B cell (primary cell): ENCODE results near the gene TATDN2. TPM values are rescaled to one million over a fixed set of nuclear protein-coding genes. Genes with fewer than 3 reads are reported as not detected.

Experiments used
- ATAC-seq: fragments of 200-7000 bp; cut with Tn5 transposase; one replicate; pipeline ENCODE4 v1.10.0; 2021; ENCODE audit warnings: low read depth, mild to moderate bottlenecking, moderate number of reproducible peaks, moderate library complexity
- CTCF ChIA-PET: fragments of 350-600 bp; sonication (Branson Sonifier 250); formaldehyde crosslinking; loops from one replicate; lab custom pipeline; 2021; ENCODE audit warnings: antibody characterized with exemption, inconsistent platforms; lab: Charles Lee
- POLR2A ChIA-PET: fragments of 350-600 bp; sonication (Branson Sonifier 250); formaldehyde crosslinking; loops from one replicate; lab custom pipeline; 2021; ENCODE audit warnings: antibody characterized with exemption; lab: Charles Lee
- DNase-seq: peaks from one replicate; pipeline ENCODE4 v3.0.0; 2013
- H2AFZ ChIP-seq: 2 replicates; pipeline ENCODE4 v1.6.1; 2012; ENCODE audit warnings: mild to moderate bottlenecking, low read depth, low read length; ENCODE audit not compliant: insufficient read depth, poor library complexity, severe bottlenecking
- H3K27ac ChIP-seq, 2 donors: 1 replicate in 1 of 2; 2 replicates in 1 of 2; pipeline ENCODE4 v1.5.1; 2012 to 2013; ENCODE audit warnings: low read length in 2 of 2, mild to moderate bottlenecking in 2 of 2, moderate library complexity in 1 of 2
- H3K27me3 ChIP-seq, 4 experiments: fragments of 200-600 bp in 1 of 4; sonication (generic) in 1 of 4; replicated peaks in 1 of 4; 1 replicate in 2 of 4; 2 replicates in 2 of 4; pipeline versions ENCODE4 v1.6.1 to v1.7.0; 2013 to 2016; ENCODE audit warnings: low read length in 3 of 4, mild to moderate bottlenecking in 2 of 4, mixed read lengths in 1 of 4, moderate library complexity in 1 of 4; ENCODE audit not compliant: insufficient read depth in 4 of 4, control insufficient read depth in 3 of 4; ENCODE audit errors: control extremely low read depth in 1 of 4
- H3K36me3 ChIP-seq, 2 experiments: replicated peaks in 1 of 2; 1 replicate in 1 of 2; 2 replicates in 1 of 2; pipeline versions ENCODE4 v1.6.1 to v1.7.1; 2013; ENCODE audit warnings: low read length in 1 of 2; ENCODE audit not compliant: insufficient read depth in 2 of 2, control insufficient read depth in 1 of 2; ENCODE audit errors: control extremely low read depth in 1 of 2, extremely low read depth in 1 of 2
- H3K4me1 ChIP-seq, 2 donors: fragments of 200-600 bp in 1 of 2; sonication (generic) in 1 of 2; 1 replicate in 1 of 2; 2 replicates in 1 of 2; pipeline versions ENCODE4 v1.5.1 to v1.6.1; 2013 to 2017; ENCODE audit warnings: low read length in 2 of 2; ENCODE audit not compliant: control insufficient read depth in 2 of 2, insufficient read depth in 2 of 2
- H3K4me2 ChIP-seq: replicated peaks from 2 replicates; pipeline ENCODE3; 2012; ENCODE audit warnings: mild to moderate bottlenecking, low read depth, low read length; ENCODE audit not compliant: poor library complexity, severe bottlenecking
- H3K4me3 ChIP-seq, 5 experiments: fragments of 200-600 bp in 1 of 5; sonication (generic) in 1 of 5; 1 replicate in 3 of 5; 2 replicates in 2 of 5; pipeline versions ENCODE4 v1.5.1 to v1.7.0; 2011 to 2016; ENCODE audit warnings: low read length in 4 of 5, mild to moderate bottlenecking in 4 of 5, low read depth in 2 of 5, control low read depth in 1 of 5, moderate library complexity in 1 of 5; ENCODE audit not compliant: insufficient read depth in 1 of 5; ENCODE audit errors: control extremely low read depth in 1 of 5, extremely low read depth in 1 of 5
- H3K79me2 ChIP-seq: fragments of 200-600 bp; sonication (generic); one replicate; pipeline ENCODE4 v1.6.0; 2016; ENCODE audit warnings: low read length; ENCODE audit not compliant: control insufficient read depth, insufficient read depth
- H3K9ac ChIP-seq: fragments of 200-600 bp; sonication (generic); 2 replicates; pipeline ENCODE4 v1.6.1; 2017; ENCODE audit warnings: mild to moderate bottlenecking, low read length, moderate library complexity
- H3K9me3 ChIP-seq, 3 donors: one replicate each; pipeline versions ENCODE4 v1.6.1 to v1.7.1; 2013; ENCODE audit warnings: low read length in 2 of 3; ENCODE audit not compliant: control insufficient read depth in 2 of 3, insufficient read depth in 1 of 3; ENCODE audit errors: control extremely low read depth in 1 of 3
- H4K20me1 ChIP-seq: 2 replicates; pipeline ENCODE4 v1.6.0; 2012; ENCODE audit warnings: mild to moderate bottlenecking, low read length; ENCODE audit not compliant: insufficient read depth, control insufficient read depth, poor library complexity, severe bottlenecking
- H3K27ac Mint-ChIP-seq: one replicate; pipeline ENCODE4 v1.8.0; 2021; ENCODE audit warnings: mixed read lengths
- H3K27me3 Mint-ChIP-seq: one replicate; pipeline ENCODE4 v1.8.0; 2021; ENCODE audit warnings: mixed read lengths
- H3K4me1 Mint-ChIP-seq: one replicate; pipeline ENCODE4 v1.8.0; 2021; ENCODE audit warnings: mixed read lengths
- H3K4me3 Mint-ChIP-seq: one replicate; pipeline ENCODE4 v1.8.0; 2021; ENCODE audit warnings: mixed read lengths
- H3K9me3 Mint-ChIP-seq: one replicate; pipeline ENCODE4 v1.8.0; 2022; ENCODE audit warnings: mixed read lengths; ENCODE audit not compliant: insufficient read depth
- CTCF ChIP-seq: fragments of 200-600 bp; IDR thresholded peaks from one replicate; pipeline ENCODE4 v1.8.0; 2022; ENCODE audit warnings: antibody characterized with exemption, mild to moderate bottlenecking
- EZH2 ChIP-seq: IDR thresholded peaks from 2 replicates; pipeline ENCODE4 v1.6.1; 2012; ENCODE audit warnings: borderline replicate concordance, low read depth, mild to moderate bottlenecking, moderate library complexity, low read length; ENCODE audit not compliant: insufficient read depth, poor library complexity, severe bottlenecking
- WGBS: methylation state at CpG from one replicate; pipeline ENCODE4 v1.1.5; 2013; ENCODE audit warnings: missing lambda C conversion rate; ENCODE audit not compliant: insufficient coverage; 5-methylcytosine and 5-hydroxymethylcytosine counted together
- intact Hi-C: fragments of 100-400 bp; cut with micrococcal nuclease; formaldehyde crosslinking; loops from one replicate; pipeline ENCODE4 v1.10.0; 2022
- polyA plus RNA-seq: library from polyadenylated mRNA; depleted of rRNA; stranded (reverse); fragments of >200 nt; gene quantifications from 2 replicates; pipeline ENCODE4 v1.2.3, GENCODE V29; 2012
- total RNA-seq, 2 donors: library from RNA; stranded (reverse); fragments of 120-200 nt in 1 of 2; gene quantifications; 1 replicate in 1 of 2; 2 replicates in 1 of 2; pipeline versions ENCODE4 v1.2.3 to v1.2.4, GENCODE V29; 2013 to 2022

Gene TATDN2
- total and polyA plus RNA-seq, 2 donors (not counting 1 experiment from before 2014, with no cell fraction given), result 24.7 to 62.9 TPM

GRCh38 chr3:10274601-10275000, 26.3 kb downstream of the TATDN2 start:
- Mint-ChIP-seq H3K4me1 (peaks cover 20% of the 10 kb centered on the region), H3K27ac (peak overlapping the region; percentile 70), H3K4me3 (peak overlapping the region; percentile 18), H3K9me3 (no peaks in the 10 kb centered on the region), H3K27me3 (no peaks in the 10 kb centered on the region)
- intact Hi-C loops, result no loop called here
- H3K79me2 ChIP-seq, result peaks cover 63% of the 10 kb centered on the region
- H3K4me1 ChIP-seq, result peaks cover 19% of the 10 kb centered on the region in 2 donors
- ChIA-PET CTCF (interaction anchor here (1.0 kb wide), 1 partner anchor 10 kb away, joined by 3 read pairs; no protein-coding TSS in a partner anchor), POLR2A (no interaction called here)
- H4K20me1 ChIP-seq, result peaks cover 70% of the 10 kb centered on the region
- no peak overlapping the region for H3K4me3 ChIP-seq
- no peak overlapping the region for H2AFZ ChIP-seq
- no peak for DNase-seq
- ATAC-seq, result no peak
- TF ChIP-seq CTCF (no peak), EZH2 (no peak)
- no peaks in the 10 kb centered on the region for H3K9me3 ChIP-seq
- 75% methylated on average over 1 of the region's 1 CpG for WGBS
- peak overlapping the region in 1 of 2 donors; percentile 33 for H3K27ac ChIP-seq
- peaks cover 2 to 76% of the 10 kb centered on the region in 2 experiments for H3K36me3 ChIP-seq
- H3K4me2 ChIP-seq, result no peak overlapping the region
- no peak overlapping the region for H3K9ac ChIP-seq
- H3K27me3 ChIP-seq, result no peaks in the 10 kb centered on the region

GRCh38 chr3:10277115-10277625, 28.9 kb downstream of the TATDN2 start:
- Mint-ChIP-seq H3K27ac (peak overlapping the region; percentile 26), H3K4me3 (no peak overlapping the region), H3K9me3 (no peaks in the 10 kb centered on the region), H3K4me1 (peaks cover 20% of the 10 kb centered on the region), H3K27me3 (no peaks in the 10 kb centered on the region)
- Histone ChIP-seq H3K9me3 (no peaks in the 10 kb centered on the region), H4K20me1 (peaks cover 48% of the 10 kb centered on the region), H3K4me2 (no peak overlapping the region), H3K79me2 (peaks cover 38% of the 10 kb centered on the region), H3K36me3 (peaks cover 2 to 64% of the 10 kb centered on the region in 2 experiments), H3K9ac (no peak overlapping the region), H2AFZ (no peak overlapping the region), H3K27me3 (no peaks in the 10 kb centered on the region), H3K4me3 (no peak overlapping the region), H3K4me1 (peaks cover 19% of the 10 kb centered on the region in 2 donors), H3K27ac (no peak overlapping the region)
- no peak for ATAC-seq
- no peak for DNase-seq
- POLR2A ChIA-PET, result no interaction called here
- intact Hi-C loops, result no loop called here
- CTCF ChIA-PET, result no interaction called here
- 85% methylated on average over 3 of the region's 3 CpGs for whole genome bisulfite sequencing
- TF ChIP-seq CTCF, result no peak
